H1 (cell line): ENCODE results near the gene COL10A1. TPM values are rescaled to one million over a fixed set of nuclear protein-coding genes. Genes with fewer than 3 reads are reported as not detected.

Experiments
- CTCF ChIA-PET: fragments of 300-600 bp; sonication (Branson Sonifier 250); formaldehyde crosslinking; loops from one replicate; lab custom pipeline; 2021; ENCODE audit not compliant: partially characterized antibody; lab: Charles Lee
- POLR2A ChIA-PET: fragments of 300-600 bp; sonication (Branson Sonifier 250); formaldehyde crosslinking; loops from one replicate; lab custom pipeline; 2021; ENCODE audit warnings: inconsistent platforms; ENCODE audit not compliant: partially characterized antibody; lab: Charles Lee
- DNase-seq, 2 experiments: peaks; one replicate each; pipeline versions ENCODE4 v3.0.0 to v3.0.0-alpha.2; 2010 to 2022; ENCODE audit warnings: low spot score in 2 of 2, low read depth in 1 of 2, mixed read lengths in 1 of 2
- FAIRE-seq: peaks from 2 replicates; lab custom pipeline; 2011; peaks lifted over from hg19 to GRCh38; lab: Jason Lieb, UNC
- H2AFZ ChIP-seq: 2 replicates; pipeline ENCODE4 v1.8.1; 2012; ENCODE audit warnings: low read length, inconsistent platforms
- H2AK5ac ChIP-seq: 2 replicates; pipeline ENCODE4 v1.6.1; 2013; ENCODE audit warnings: low read depth, low read length
- H2BK120ac ChIP-seq: replicated peaks from 2 replicates; pipeline ENCODE3; 2013; ENCODE audit warnings: low read depth, low read length, inconsistent platforms
- H2BK12ac ChIP-seq: 2 replicates; pipeline ENCODE4 v1.6.1; 2013; ENCODE audit warnings: low read depth, low read length
- H2BK15ac ChIP-seq: 2 replicates; pipeline ENCODE4 v1.6.1; 2013; ENCODE audit warnings: low read length
- H2BK20ac ChIP-seq: 2 replicates; pipeline ENCODE4 v1.6.1; 2013; ENCODE audit warnings: low read length
- H2BK5ac ChIP-seq: 2 replicates; pipeline ENCODE4 v1.6.1; 2013; ENCODE audit warnings: low read depth, low read length
- H3K14ac ChIP-seq: 2 replicates; pipeline ENCODE4 v1.6.1; 2013; ENCODE audit warnings: inconsistent platforms; ENCODE audit not compliant: insufficient read length
- H3K18ac ChIP-seq: 2 replicates; pipeline ENCODE4 v1.6.1; 2013; ENCODE audit warnings: low read length; ENCODE audit errors: extremely low read depth
- H3K23ac ChIP-seq: 2 replicates; pipeline ENCODE4 v1.6.1; 2013; ENCODE audit warnings: inconsistent platforms; ENCODE audit not compliant: insufficient read length
- H3K23me2 ChIP-seq: 2 replicates; pipeline ENCODE4 v1.6.1; 2013; ENCODE audit warnings: low read depth, low read length
- H3K27ac ChIP-seq: 2 replicates; pipeline ENCODE4 v1.6.1; 2011; ENCODE audit warnings: low read depth, low read length, inconsistent platforms
- H3K27me3 ChIP-seq, 4 experiments: replicated peaks in 1 of 4; 1 replicate in 1 of 4; 2 replicates in 3 of 4; pipeline versions ENCODE4 v1.6.1 to v1.8.1; 2011 to 2013; ENCODE audit warnings: low read length in 3 of 4, mild to moderate bottlenecking in 3 of 4, inconsistent platforms in 2 of 4, mixed read lengths in 2 of 4, moderate library complexity in 1 of 4; ENCODE audit not compliant: control insufficient read depth in 3 of 4, insufficient read depth in 3 of 4; ENCODE audit errors: extremely low read depth in 1 of 4
- H3K36me3 ChIP-seq, 4 experiments: 2 replicates each; pipeline versions ENCODE4 v1.6.1 to v1.8.1; 2011 to 2013; ENCODE audit warnings: mild to moderate bottlenecking in 4 of 4, low read length in 3 of 4, moderate library complexity in 2 of 4, control low read depth in 1 of 4, inconsistent platforms in 1 of 4; ENCODE audit not compliant: insufficient read depth in 4 of 4, control insufficient read depth in 2 of 4
- H3K4ac ChIP-seq: replicated peaks from 2 replicates; pipeline ENCODE3; 2013; ENCODE audit warnings: low read length, low read depth, mixed read lengths, inconsistent platforms; ENCODE audit not compliant: insufficient read length
- H3K4me1 ChIP-seq, 4 experiments: replicated peaks in 1 of 4; 1 replicate in 1 of 4; 2 replicates in 3 of 4; pipeline versions ENCODE4 v1.6.1 to v1.8.1; 2011 to 2013; ENCODE audit warnings: low read length in 3 of 4, inconsistent platforms in 2 of 4, mixed read lengths in 1 of 4; ENCODE audit not compliant: insufficient read depth in 4 of 4, control insufficient read depth in 3 of 4
- H3K4me2 ChIP-seq, 2 experiments: 2 replicates each; pipeline versions ENCODE4 v1.6.1 to v1.8.1; 2011 to 2013; ENCODE audit warnings: low read depth in 2 of 2, low read length in 2 of 2, control low read depth in 1 of 2, inconsistent platforms in 1 of 2, mild to moderate bottlenecking in 1 of 2; ENCODE audit not compliant: insufficient read depth in 1 of 2
- H3K4me3 ChIP-seq, 4 experiments: fragments of 200-600, 300-600 bp in 1 of 4; sonication (generic), shearing (Covaris generic), sonication (Bioruptor Twin) in 1 of 4; 2 replicates each; pipeline versions ENCODE4 v1.5.1 to v1.8.1; 2011 to 2016; ENCODE audit warnings: low read length in 4 of 4, low read depth in 3 of 4, control low read depth in 2 of 4, inconsistent platforms in 2 of 4, mild to moderate bottlenecking in 2 of 4, mixed read lengths in 1 of 4, moderate library complexity in 1 of 4; ENCODE audit not compliant: insufficient read depth in 2 of 4; ENCODE audit errors: extremely low read depth in 1 of 4
- H3K56ac ChIP-seq: replicated peaks from 2 replicates; pipeline ENCODE3; 2013; ENCODE audit warnings: low read depth, mild to moderate bottlenecking, mixed read lengths, low read length, inconsistent platforms; ENCODE audit not compliant: insufficient read length
- H3K79me1 ChIP-seq: 2 replicates; pipeline ENCODE4 v1.6.1; 2013; ENCODE audit warnings: low read depth, low read length, control low read depth
- H3K79me2 ChIP-seq, 2 experiments: 2 replicates each; pipeline versions ENCODE4 v1.6.1 to v1.8.1; 2012 to 2013; ENCODE audit warnings: low read length in 2 of 2, mild to moderate bottlenecking in 2 of 2, inconsistent platforms in 1 of 2; ENCODE audit not compliant: insufficient read depth in 2 of 2, control insufficient read depth in 1 of 2
- H3K9ac ChIP-seq, 4 experiments: replicated peaks in 1 of 4; 1 replicate in 1 of 4; 2 replicates in 3 of 4; pipeline versions ENCODE4 v1.6.1 to v1.8.1; 2011 to 2013; ENCODE audit warnings: low read depth in 3 of 4, low read length in 3 of 4, control low read depth in 2 of 4, mild to moderate bottlenecking in 2 of 4, moderate library complexity in 2 of 4, inconsistent platforms in 1 of 4; ENCODE audit errors: extremely low read depth in 1 of 4
- H3K9me3 ChIP-seq, 2 experiments: 2 replicates each; pipeline versions ENCODE4 v1.6.1 to v1.8.1; 2012 to 2013; ENCODE audit warnings: mild to moderate bottlenecking in 2 of 2, moderate library complexity in 2 of 2, control low read depth in 1 of 2, inconsistent platforms in 1 of 2, low read depth in 1 of 2, low read length in 1 of 2, mixed read lengths in 1 of 2; ENCODE audit not compliant: insufficient read depth in 2 of 2
- H4K20me1 ChIP-seq, 2 experiments: replicated peaks in 1 of 2; 2 replicates each; pipeline versions ENCODE3 to v1.8.1; 2011 to 2013; ENCODE audit warnings: inconsistent platforms in 2 of 2, low read length in 2 of 2, mild to moderate bottlenecking in 1 of 2; ENCODE audit not compliant: insufficient read depth in 2 of 2, control insufficient read depth in 1 of 2
- H4K5ac ChIP-seq: 2 replicates; pipeline ENCODE4 v1.6.1; 2013; ENCODE audit warnings: low read length, low read depth, mixed read lengths, inconsistent platforms; ENCODE audit not compliant: insufficient read length
- H4K8ac ChIP-seq: 2 replicates; pipeline ENCODE4 v1.8.0; 2013; ENCODE audit warnings: mild to moderate bottlenecking, moderate library complexity, low read length, inconsistent platforms; ENCODE audit not compliant: insufficient read depth; ENCODE audit errors: extremely low read depth
- H4K91ac ChIP-seq: replicated peaks from 2 replicates; pipeline ENCODE3; 2013; ENCODE audit warnings: low read length, mixed read lengths, inconsistent platforms; ENCODE audit not compliant: insufficient read length
- BRCA1 ChIP-seq: IDR thresholded peaks from 2 replicates; pipeline ENCODE4 v1.6.1; 2012; ENCODE audit warnings: low read depth, low read length, improper control_type of control experiment
- EZH2 ChIP-seq: fragments of 200-600 bp; sonication (generic); IDR thresholded peaks from 2 replicates; pipeline ENCODE4 v1.7.1; 2012; ENCODE audit warnings: low read depth, mild to moderate bottlenecking, moderate library complexity, low read length, inconsistent platforms; ENCODE audit not compliant: severe bottlenecking
- KDM4A ChIP-seq: IDR thresholded peaks from one replicate; pipeline ENCODE4 v1.7.1; 2012; ENCODE audit warnings: low read depth, mild to moderate bottlenecking, moderate library complexity, low read length, inconsistent platforms; ENCODE audit not compliant: severe bottlenecking
- MAX ChIP-seq: IDR thresholded peaks from 2 replicates; pipeline ENCODE4 v1.6.1; 2012; ENCODE audit warnings: inconsistent platforms
- POLR2A ChIP-seq, 2 experiments: IDR thresholded peaks; 1 replicate in 1 of 2; 2 replicates in 1 of 2; pipeline ENCODE4 v1.6.1; 2011; ENCODE audit warnings: low read depth in 2 of 2, low read length in 2 of 2, mild to moderate bottlenecking in 2 of 2; ENCODE audit errors: control extremely low read depth in 1 of 2
- WGBS, 2 experiments: shearing (Covaris generic) in 1 of 2; methylation state at CpG; one replicate each; pipeline versions ENCODE4 v1.1.6 to v1.1.7; 2013 to 2015; ENCODE audit warnings: low lambda C conversion rate in 2 of 2, mixed read lengths in 2 of 2, inconsistent platforms in 1 of 2, low coverage in 1 of 2, missing lambda C conversion rate in 1 of 2; ENCODE audit not compliant: insufficient replicate concordance in 2 of 2, insufficient coverage in 1 of 2, insufficient read length in 1 of 2; ENCODE audit errors: extremely low coverage in 1 of 2, missing lambda C conversion rate in 1 of 2; 5-methylcytosine and 5-hydroxymethylcytosine counted together
- polyA plus RNA-seq, 7 experiments: library from polyadenylated mRNA; depleted of rRNA in 3 of 7; stranded (reverse) in 5 of 7; unstranded in 2 of 7; fragments of >200 nt in 5 of 7; fragments of 200-250 nt in 2 of 7; gene quantifications; 1 replicate in 5 of 7; 2 replicates in 1 of 7; 4 replicates in 1 of 7; pipeline versions ENCODE4 v1.2.1 to v1.2.3, GENCODE V29; 2011 to 2013; ENCODE audit warnings: missing spikeins in 2 of 7, mixed read lengths in 2 of 7
- total RNA-seq: library from RNA; stranded (reverse); fragmentation: NEBNext Ultra II Directional; extraction: Animal tissue kit (Norgen Biotek cat#: 25700); gene quantifications from 2 replicates; pipeline ENCODE4 v1.2.1, GENCODE V29; 2021

The COL10A1 gene
- total and polyA plus RNA-seq, 2 of the 8 experiments (the other 6 are each of a cell fraction or from before 2014, with no cell fraction given) = not detected

- no peak for FAIRE-seq
- no peaks in the 10 kb centered on the region for H3K4me1 ChIP-seq
- no peak overlapping the region for H3K56ac ChIP-seq
- no peak overlapping the region for H3K4me2 ChIP-seq
- no peaks in the 10 kb centered on the region for H3K9me3 ChIP-seq
- H3K79me2 ChIP-seq = no peaks in the 10 kb centered on the region
- no peak for DNase-seq
- H3K36me3 ChIP-seq = no peaks in the 10 kb centered on the region
- no peak overlapping the region for H3K27ac ChIP-seq
- H2BK5ac ChIP-seq = no peak overlapping the region
- no peaks in the 10 kb centered on the region for H3K27me3 ChIP-seq
- H4K91ac ChIP-seq = no peak overlapping the region
- CTCF ChIA-PET = no interaction called here
- H4K5ac ChIP-seq = no peak overlapping the region
- no peaks in the 10 kb centered on the region for H3K23me2 ChIP-seq
- no peak overlapping the region for H2AK5ac ChIP-seq
- no peaks in the 10 kb centered on the region for H3K79me1 ChIP-seq
- H3K14ac ChIP-seq = no peak overlapping the region
- H2BK20ac ChIP-seq = no peak overlapping the region
- no peak overlapping the region for H3K9ac ChIP-seq
- no peak overlapping the region for H3K23ac ChIP-seq
- H2BK120ac ChIP-seq = no peak overlapping the region
- no peak overlapping the region for H3K4me3 ChIP-seq
- POLR2A ChIA-PET = no interaction called here
- H2BK12ac ChIP-seq = no peak overlapping the region
- H3K4ac ChIP-seq = no peak overlapping the region
- 86% methylated on average over 1 of the region's 1 CpG; no CpG with 5 or more reads in 1 of the 2 experiments for WGBS, 2 experiments
- no peak overlapping the region for H4K8ac ChIP-seq
- H4K20me1 ChIP-seq = no peaks in the 10 kb centered on the region
- H3K18ac ChIP-seq = no peak overlapping the region
- no peak overlapping the region for H2BK15ac ChIP-seq
- H2AFZ ChIP-seq = no peak overlapping the region
- TF ChIP-seq KDM4A (no peak), POLR2A (IDR thresholded peaks at IDR 0.05; ENCODE audit: control extremely low read depth in 1 of 2, low read depth in 2 of 2, low read length in 2 of 2) (no peak), MAX (no peak), BRCA1 (no peak), EZH2 (no peak)
These were observed 26.7 kb upstream of the COL10A1 start for GRCh38 chr6:116152620-116153019.
